ENCODE results near the gene HERC6.
"Not testable (repeated sequence)": the region's sequence is repeated elsewhere in the genome, so short reads cannot be mapped to it uniquely, and the experiment has no call there.

Gene HERC6

DNA sequence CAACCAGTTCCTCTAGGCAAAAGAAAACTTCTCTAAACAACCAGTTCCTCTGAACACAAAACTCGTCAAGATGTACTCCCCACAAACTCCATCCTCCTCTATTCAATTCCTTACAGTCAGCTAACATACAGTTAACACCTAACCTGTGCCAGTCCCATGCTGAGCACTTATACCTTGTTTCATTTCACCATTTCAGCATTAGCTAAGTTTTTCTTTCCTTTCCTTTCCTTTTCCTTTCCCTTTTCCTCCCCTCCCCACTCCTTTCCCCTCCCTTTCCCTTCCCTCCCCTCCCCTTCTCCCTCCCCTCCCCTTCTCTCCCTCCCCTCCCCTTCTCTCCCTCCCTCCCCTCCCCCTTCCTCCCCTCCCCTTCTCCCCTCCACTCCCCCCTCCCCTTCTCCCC lies 13.1 kb downstream of the HERC6 start:
- no peak for DNase-seq

DNA sequence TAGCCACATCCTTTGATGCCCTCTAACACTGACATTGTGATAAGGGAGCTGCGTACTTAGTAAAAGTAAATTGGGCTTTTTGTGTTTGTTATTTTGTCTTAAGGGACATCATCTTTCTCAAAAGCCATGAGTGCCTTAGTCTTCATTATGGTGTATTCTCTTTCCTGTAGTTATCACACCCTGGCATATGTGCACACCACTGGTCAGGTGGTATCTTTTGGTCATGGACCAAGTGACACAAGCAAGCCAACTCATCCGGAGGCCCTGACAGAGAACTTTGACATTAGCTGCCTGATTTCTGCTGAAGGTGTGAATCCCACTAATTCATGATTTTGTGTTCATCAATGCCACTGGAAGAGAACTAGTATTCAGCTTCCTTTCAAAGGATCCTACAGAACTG lies 18.0 kb downstream of the HERC6 start:
- DNase-seq = no peak

GRCh38 chr4:88398381-88398780 lies 19.7 kb downstream of the HERC6 start:
- no peak for DNase-seq

- DNase-seq = no peak
Measured at GRCh38 chr4:88409206-88409605, 30.6 kb downstream of the HERC6 start.

GRCh38 chr4:88409789-88410188 lies 31.1 kb downstream of the HERC6 start:
- no peak for DNase-seq

- no peak for DNase-seq
Measured at GRCh38 chr4:88411491-88412096, 32.9 kb downstream of the HERC6 start.

DNA sequence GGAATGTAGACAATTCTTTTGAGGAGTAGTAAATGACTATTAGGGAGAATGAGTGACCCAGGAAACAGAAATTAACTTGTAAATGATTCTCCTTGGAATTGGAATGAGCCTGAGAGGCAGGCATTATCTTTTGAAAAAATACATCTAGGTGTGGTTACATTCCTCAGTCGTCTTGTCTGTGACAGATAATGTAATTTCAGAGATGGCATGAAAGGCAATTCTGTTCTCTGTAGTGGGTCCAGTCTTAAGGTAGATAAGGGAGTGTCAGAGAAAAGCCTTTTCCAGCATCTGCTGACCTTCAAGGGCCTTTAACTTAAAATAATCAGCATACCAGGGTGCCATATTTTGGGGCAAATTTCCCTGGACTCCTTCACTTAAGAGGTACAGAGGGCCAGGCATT lies 35.1 kb downstream of the HERC6 start:
- DNase-seq = no peak

DNA sequence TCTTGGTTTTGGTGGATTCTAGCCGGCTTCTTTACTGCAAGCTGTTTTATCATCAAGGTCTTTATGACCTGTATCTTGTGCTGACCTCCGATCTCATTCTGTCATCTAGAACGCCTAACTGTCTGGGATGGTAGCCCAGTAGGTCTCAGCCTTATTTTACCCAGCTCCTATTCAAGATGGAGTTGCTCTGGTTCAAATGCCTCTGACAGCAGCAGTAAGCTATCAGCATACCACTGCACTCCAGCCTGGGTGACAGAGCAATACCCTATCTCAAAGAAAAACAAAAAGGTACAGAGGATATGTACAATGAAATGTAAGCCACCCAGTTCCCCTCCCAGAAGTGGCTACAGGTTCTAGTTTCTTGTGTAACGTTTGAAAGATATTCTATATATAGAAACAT lies 36.1 kb downstream of the HERC6 start:
- no peak for DNase-seq

GRCh38 chr4:88415982-88416381 lies 37.3 kb downstream of the HERC6 start:
- DNase-seq = no peak

- DNase-seq = no peak
Measured at GRCh38 chr4:88418411-88418810, 39.8 kb downstream of the HERC6 start.

DNA sequence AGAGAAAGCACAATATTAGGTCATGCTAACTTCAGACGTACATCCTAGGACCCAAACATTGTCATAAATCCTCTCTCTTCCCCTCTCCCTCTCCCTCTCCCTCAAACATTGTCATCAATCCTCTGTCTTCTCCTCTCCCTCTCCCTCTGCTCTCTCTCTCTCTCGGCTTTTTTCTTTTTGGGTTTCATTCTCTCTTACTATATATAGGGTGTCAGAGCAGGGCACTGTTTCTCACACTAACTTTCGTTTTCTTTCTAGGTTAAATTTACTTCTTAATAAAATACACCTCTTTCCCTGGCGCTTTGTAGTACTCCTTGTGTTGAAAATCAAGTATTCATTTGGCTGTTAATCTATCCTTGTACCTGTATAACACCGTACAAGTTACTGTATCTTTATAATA lies 41.2 kb downstream of the HERC6 start:
- no peak for DNase-seq

- DNase-seq = no peak
Measured at GRCh38 chr4:88420844-88421243, 42.2 kb downstream of the HERC6 start.

DNA sequence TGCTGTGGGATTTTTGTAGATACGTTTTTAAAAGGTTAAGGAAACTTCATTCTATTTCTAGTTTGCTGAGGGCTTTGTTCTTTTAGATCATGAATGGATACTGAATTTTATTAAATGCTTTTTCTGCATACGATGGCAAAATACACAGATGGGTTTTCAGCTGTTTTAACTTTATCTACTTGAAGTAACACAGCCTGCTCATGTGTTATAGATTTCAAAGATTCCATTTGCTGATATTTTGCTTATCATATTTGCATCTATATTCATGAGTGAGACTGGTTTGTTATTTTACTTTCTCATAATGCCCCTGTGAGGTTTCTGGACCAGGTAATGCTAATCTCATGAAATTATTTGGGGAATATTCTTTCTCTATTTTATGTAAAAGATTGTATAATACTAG lies 43.8 kb downstream of the HERC6 start:
- no peak for DNase-seq

GRCh38 chr4:88429401-88429800 lies 50.7 kb downstream of the HERC6 start:
- no peak for DNase-seq

GRCh38 chr4:88435987-88436693 lies 57.5 kb downstream of the HERC6 start:
- no peak for DNase-seq

DNA sequence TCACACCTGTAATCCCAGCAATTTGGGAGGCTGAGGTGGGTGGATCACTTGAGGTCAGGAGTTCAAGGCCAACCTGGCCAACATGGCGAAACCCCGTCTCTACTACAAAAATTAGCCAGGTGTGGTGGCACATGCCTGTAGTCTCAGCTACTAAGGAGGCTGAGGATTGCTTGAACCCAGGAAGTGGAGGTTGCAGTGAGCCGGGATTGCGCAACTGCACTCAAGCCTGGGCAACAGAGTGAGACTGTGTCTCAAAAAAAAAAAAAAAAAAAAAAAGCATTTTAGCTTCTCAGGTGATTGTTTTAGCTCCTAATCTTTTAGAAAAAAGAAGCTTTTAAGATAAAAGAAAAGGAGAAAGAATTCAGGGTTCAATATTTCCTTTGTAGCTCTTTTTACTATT lies 59.2 kb downstream of the HERC6 start:
- not testable (repeated sequence) for DNase-seq

DNA sequence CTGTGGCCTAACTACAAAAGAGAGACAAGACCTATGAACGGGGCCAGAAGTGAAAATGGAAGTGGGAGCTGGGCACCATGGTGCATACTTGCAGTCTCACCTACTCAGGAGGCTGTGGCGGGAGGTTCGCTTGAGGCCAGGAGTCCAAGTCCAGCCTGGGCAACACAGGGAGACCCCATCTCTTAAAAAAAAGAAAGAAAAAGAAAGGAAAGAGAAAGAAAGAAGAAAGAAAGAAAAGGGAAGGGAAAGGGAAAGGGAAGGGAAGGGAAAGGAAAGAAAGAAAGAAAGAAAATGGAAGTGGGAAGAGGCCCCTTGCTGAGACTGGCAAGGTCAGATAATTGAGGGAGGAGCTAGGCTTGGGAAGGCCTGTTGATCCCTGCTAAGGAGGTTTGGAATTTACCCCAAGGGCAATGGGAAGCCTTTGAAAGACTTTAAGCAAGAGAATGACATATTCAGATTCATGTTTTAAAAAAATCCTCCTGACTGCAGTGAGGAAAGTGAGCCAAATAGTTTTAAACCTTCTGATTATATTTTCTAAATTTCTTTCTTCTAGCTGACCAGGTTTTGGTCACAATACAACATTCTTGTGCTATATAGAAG lies 60.6 kb downstream of the HERC6 start:
- DNase-seq = no peak

GRCh38 chr4:88440146-88440545 lies 61.5 kb downstream of the HERC6 start:
- DNase-seq = no peak

- no peak for DNase-seq
Measured at GRCh38 chr4:88441696-88442095, 63.0 kb downstream of the HERC6 start.

DNA sequence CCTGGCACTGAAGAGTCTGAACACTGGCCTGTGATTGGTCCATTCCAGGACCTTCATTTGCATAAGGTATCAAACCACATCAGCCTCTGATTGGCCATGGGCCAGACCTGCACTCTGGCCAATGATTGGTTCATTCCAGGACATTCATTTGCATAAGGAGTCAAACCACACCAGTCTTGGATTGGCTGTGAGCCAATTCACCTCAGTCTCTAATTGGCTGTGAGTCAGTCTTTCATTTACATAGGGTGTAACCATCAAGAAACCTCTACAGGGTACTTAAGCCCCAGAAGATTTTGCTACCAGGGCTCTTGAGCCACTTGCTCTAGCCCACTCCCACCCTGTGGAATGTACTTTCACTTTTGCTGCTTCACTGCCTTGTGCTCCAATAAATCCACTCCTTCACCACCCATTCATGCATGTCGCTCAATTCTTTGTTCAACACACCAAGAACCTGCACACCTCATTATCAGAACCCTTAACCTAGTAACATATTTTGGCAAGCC lies 64.1 kb downstream of the HERC6 start:
- no peak for DNase-seq

- DNase-seq = no peak
Measured at GRCh38 chr4:88443486-88443885, 64.8 kb downstream of the HERC6 start.

DNA sequence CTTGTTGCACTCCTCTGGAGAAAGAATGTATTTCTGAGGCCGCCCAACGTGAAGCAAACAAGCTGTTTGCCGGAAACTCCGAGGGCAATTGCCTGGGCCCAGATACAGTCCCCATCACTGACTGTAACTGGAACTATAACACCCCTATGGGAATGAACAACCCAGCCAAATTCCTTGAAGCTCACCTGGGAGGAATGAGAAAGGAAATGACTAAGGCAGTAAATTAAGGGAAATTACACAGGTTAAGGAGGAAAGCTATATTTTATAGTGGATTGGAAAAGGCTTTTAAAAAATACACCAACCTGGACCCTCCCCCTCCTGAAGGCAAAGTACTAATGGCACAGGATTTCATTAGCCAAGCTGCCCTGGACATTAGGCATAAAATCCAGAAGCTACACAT lies 66.6 kb downstream of the HERC6 start:
- no peak for DNase-seq

- no peak for DNase-seq
Measured at GRCh38 chr4:88446124-88446523, 67.5 kb downstream of the HERC6 start.

- no peak for DNase-seq
Measured at GRCh38 chr4:88447371-88448095, 68.9 kb downstream of the HERC6 start.
